ENCODE results near the gene RAP2B. TPM values are rescaled to one million over a fixed set of nuclear protein-coding genes. Genes with fewer than 3 reads are reported as not detected.
A peak's percentile ranks its signal among the peaks of the same experiment; 100 is the strongest.

The RAP2B gene
- total and polyA plus RNA-seq, 2 of the 13 experiments (the other 11 are each of a cell fraction or from before 2014, with no cell fraction given): 6.4 to 7.1 TPM

DNA sequence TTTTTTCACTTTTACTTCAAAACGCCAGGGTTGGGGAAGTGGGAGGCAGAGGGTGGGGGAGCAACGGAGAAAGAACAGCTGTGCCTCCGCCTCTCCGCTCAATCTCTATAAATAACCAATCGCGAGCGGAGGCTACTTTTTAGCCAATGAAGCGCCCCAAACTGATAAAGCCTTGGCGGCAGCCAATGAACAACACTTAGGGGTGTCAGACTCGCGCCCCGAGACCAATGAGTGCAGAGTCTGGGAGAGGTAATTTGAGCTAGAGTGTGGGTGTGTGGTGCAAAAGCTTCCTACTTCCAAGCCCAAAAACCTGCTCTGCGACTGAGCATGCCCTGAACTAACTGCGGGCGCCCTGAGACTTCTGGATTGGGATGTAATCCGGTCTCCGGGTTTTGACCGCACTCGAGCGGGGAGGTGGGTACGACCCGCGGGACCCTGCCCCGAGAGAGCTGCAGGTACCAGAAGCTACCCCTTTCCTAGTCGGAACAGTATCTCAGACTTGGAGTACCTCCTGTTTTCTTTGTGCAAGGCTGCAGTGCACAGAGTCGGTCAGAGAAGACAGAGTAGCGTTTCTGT is 800 bp upstream of the RAP2B start (continued):
- peak; percentile 51; the same call in 1 of the 2 replicates for TF ChIP-seq TBX2 (CRISPR knock-in tag; IDR thresholded peaks at IDR 0.05; ENCODE audit: borderline replicate concordance)
- 0 out of 2 replicates have a peak, but pooled peaks have one; percentile 43 for TF ChIP-seq ZFP36L1 (CRISPR knock-in tag; IDR thresholded peaks at IDR 0.05)
- TF ChIP-seq ZNF713 (CRISPR knock-in tag; IDR thresholded peaks at IDR 0.05): no peak
- peak; percentile 64 for TF ChIP-seq HOXA3 (CRISPR knock-in tag; IDR thresholded peaks at IDR 0.05)
- no peak for TF ChIP-seq ZSCAN22 (CRISPR knock-in tag; IDR thresholded peaks at IDR 0.05)
- TF ChIP-seq, protein P1, sequence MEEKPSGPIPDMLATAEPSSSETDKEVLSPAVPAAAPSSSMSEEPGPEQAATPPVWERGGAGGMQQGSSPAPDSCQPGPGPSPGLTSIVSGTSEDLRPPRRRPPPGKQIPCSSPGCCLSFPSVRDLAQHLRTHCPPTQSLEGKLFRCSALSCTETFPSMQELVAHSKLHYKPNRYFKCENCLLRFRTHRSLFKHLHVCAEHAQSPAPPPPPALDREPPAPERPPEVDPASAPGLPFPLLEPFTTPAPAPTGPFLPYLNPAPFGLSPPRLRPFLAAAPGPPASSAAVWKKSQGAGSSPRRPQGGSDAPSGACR (CRISPR knock-in tag; IDR thresholded peaks at IDR 0.05): no peak
- TF ChIP-seq PPARG (CRISPR knock-in tag; conservative IDR thresholded peaks at IDR 0.05): no peak
- peak; percentile 91 for TF ChIP-seq TBX3 (IDR thresholded peaks at IDR 0.05; ENCODE audit: borderline replicate concordance)
- TF ChIP-seq ZNF350 (CRISPR knock-in tag; IDR thresholded peaks at IDR 0.05; ENCODE audit: borderline replicate concordance, low read depth): no peak
- TF ChIP-seq ZNF781 (CRISPR knock-in tag; IDR thresholded peaks at IDR 0.05; ENCODE audit: borderline replicate concordance, not compliant biosample characterization): no peak
- TF ChIP-seq PTBP1 (IDR thresholded peaks at IDR 0.05; ENCODE audit: low read depth, low read length, poor library complexity, severe bottlenecking): peak; percentile 15
- no peak for TF ChIP-seq ZNF136 (CRISPR knock-in tag; IDR thresholded peaks at IDR 0.05; ENCODE audit: low read depth)
- 0 out of 2 replicates have a peak, but pooled peaks have one; percentile 1 for TF ChIP-seq DMAP1 (CRISPR knock-in tag; IDR thresholded peaks at IDR 0.05)
- no peak for TF ChIP-seq ZNF775 (CRISPR knock-in tag; IDR thresholded peaks at IDR 0.05; ENCODE audit: borderline replicate concordance)
- TF ChIP-seq ZNF317 (CRISPR knock-in tag; IDR thresholded peaks at IDR 0.05): peak; percentile 22; the same call in 1 of the 2 replicates
- TF ChIP-seq TCF12 (IDR thresholded peaks at IDR 0.05): no peak
- no peak for TF ChIP-seq TCF12 (CRISPR knock-in tag; IDR thresholded peaks at IDR 0.05)
- peak; percentile 63; the same call in 1 of the 2 replicates for TF ChIP-seq PHF20 (CRISPR knock-in tag; IDR thresholded peaks at IDR 0.05)
- 0 out of 2 replicates have a peak, but pooled peaks have one; percentile 61 for TF ChIP-seq RFXAP (CRISPR knock-in tag; IDR thresholded peaks at IDR 0.05; ENCODE audit: borderline replicate concordance)
- TF ChIP-seq U2AF2 (IDR thresholded peaks at IDR 0.05; ENCODE audit: low read depth, low read length): no peak
- TF ChIP-seq SOX6 (IDR thresholded peaks at IDR 0.05): no peak
- TF ChIP-seq SOX6 (CRISPR knock-in tag; IDR thresholded peaks at IDR 0.05): peak; percentile 23; the same call in 1 of the 2 replicates
- no peak for TF ChIP-seq GTF3A (CRISPR knock-in tag; conservative IDR thresholded peaks at IDR 0.05)
- TF ChIP-seq, protein P2, sequence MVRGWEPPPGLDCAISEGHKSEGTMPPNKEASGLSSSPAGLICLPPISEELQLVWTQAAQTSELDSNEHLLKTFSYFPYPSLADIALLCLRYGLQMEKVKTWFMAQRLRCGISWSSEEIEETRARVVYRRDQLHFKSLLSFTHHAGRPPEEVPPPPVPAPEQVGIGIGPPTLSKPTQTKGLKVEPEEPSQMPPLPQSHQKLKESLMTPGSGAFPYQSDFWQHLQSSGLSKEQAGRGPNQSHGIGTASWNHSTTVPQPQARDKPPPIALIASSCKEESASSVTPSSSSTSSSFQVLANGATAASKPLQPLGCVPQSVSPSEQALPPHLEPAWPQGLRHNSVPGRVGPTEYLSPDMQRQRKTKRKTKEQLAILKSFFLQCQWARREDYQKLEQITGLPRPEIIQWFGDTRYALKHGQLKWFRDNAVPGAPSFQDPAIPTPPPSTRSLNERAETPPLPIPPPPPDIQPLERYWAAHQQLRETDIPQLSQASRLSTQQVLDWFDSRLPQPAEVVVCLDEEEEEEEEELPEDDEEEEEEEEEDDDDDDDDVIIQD (CRISPR knock-in tag; IDR thresholded peaks at IDR 0.05; ENCODE audit: low read depth): peak; percentile 63; the same call in 1 of the 2 replicates
- TF ChIP-seq, protein P3, sequence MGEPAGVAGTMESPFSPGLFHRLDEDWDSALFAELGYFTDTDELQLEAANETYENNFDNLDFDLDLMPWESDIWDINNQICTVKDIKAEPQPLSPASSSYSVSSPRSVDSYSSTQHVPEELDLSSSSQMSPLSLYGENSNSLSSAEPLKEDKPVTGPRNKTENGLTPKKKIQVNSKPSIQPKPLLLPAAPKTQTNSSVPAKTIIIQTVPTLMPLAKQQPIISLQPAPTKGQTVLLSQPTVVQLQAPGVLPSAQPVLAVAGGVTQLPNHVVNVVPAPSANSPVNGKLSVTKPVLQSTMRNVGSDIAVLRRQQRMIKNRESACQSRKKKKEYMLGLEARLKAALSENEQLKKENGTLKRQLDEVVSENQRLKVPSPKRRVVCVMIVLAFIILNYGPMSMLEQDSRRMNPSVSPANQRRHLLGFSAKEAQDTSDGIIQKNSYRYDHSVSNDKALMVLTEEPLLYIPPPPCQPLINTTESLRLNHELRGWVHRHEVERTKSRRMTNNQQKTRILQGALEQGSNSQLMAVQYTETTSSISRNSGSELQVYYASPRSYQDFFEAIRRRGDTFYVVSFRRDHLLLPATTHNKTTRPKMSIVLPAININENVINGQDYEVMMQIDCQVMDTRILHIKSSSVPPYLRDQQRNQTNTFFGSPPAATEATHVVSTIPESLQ (CRISPR knock-in tag; conservative IDR thresholded peaks at IDR 0.05): no peak
- TF ChIP-seq, protein P4, sequence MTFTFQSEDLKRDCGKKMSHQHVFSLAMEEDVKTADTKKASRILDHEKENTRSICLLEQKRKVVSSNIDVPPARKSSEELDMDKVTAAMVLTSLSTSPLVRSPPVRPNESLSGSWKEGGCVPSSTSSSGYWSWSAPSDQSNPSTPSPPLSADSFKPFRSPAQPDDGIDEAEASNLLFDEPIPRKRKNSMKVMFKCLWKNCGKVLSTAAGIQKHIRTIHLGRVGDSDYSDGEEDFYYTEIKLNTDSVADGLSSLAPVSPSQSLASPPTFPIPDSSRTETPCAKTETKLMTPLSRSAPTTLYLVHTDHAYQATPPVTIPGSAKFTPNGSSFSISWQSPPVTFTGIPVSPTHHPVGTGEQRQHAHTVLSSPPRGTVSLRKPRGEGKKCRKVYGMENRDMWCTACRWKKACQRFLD (CRISPR knock-in tag; IDR thresholded peaks at IDR 0.05; ENCODE audit: borderline replicate concordance): no peak
- no peak; the same call in 1 of the 2 replicates for TF ChIP-seq FOXJ3 (CRISPR knock-in tag; IDR thresholded peaks at IDR 0.05; ENCODE audit: borderline replicate concordance)
